DMS114 treated with DMSO at 0.1 percent for 48 hours (cell line): ENCODE data around the gene CAPN11.
"Not testable (repeated sequence)": the region's sequence is repeated elsewhere in the genome, so short reads cannot be mapped to it uniquely, and the experiment has no call there.

Source experiments
- DNase-seq: peaks from one replicate; lab custom pipeline; 2025; ENCODE audit not compliant: unreplicated experiment; lab: John Stamatoyannopoulos, UW

Gene CAPN11

DNA sequence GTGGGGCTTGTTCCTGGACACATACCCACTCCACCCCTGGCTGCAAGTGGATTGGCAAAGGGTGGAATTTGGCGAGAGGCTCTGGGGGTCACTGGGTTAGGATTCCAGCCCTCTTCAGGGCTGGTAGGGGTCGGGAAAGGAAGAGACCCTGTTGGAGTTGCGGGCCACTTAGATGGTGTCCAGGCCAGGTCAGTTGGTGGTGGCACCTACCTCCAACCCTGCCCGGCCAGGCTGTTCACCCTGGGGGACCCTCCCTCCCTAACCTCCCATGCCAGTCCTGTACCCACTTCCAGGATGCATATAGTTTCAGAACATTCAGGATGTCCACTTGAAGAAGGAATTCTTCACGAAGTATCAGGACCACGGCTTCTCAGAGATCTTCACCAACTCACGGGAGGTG, 21.0 kb downstream of the CAPN11 start:
- no peak for DNase-seq

- no peak for DNase-seq
Measured at GRCh38 chr6:44180406-44180805, 21.8 kb downstream of the CAPN11 start.

DNA sequence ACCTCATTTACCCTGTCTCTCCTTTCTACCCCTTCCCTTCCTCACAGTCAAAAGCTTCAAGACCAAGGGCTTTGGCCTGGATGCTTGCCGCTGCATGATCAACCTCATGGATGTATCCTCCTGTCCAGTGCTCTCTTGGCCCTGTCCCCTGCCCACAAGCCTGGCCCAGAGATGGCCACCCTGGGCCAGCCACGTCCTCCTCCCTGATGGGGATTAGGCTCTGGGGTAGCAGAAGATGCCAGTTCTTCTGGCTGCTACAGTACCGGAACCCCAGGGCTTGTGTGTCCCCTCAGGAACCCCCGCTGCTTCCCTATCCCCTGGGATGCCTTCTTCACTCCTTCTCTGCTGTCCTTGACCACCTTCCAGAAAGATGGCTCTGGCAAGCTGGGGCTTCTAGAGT, 22.3 kb downstream of the CAPN11 start:
- DNase-seq, result no peak

DNA sequence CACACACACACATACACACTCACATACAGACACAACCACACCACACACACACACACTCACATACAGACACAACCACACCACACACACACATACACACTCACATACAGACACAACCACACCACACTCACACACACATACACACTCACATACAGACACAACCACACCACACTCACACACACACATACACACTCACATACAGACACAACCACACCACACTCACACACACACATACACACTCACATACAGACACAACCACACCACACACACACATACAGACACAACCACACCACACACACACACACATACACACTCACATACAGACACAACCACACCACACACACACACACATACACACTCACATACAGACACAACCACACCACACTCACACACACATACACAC, 23.2 kb downstream of the CAPN11 start:
- not testable (repeated sequence) for DNase-seq

GRCh38 chr6:44182911-44183390, 24.3 kb downstream of the CAPN11 start:
- no peak for DNase-seq

GRCh38 chr6:44183783-44184182, 25.2 kb downstream of the CAPN11 start:
- DNase-seq, result no peak

GRCh38 chr6:44185356-44185755, 26.7 kb downstream of the CAPN11 start:
- not testable (repeated sequence) for DNase-seq

DNA sequence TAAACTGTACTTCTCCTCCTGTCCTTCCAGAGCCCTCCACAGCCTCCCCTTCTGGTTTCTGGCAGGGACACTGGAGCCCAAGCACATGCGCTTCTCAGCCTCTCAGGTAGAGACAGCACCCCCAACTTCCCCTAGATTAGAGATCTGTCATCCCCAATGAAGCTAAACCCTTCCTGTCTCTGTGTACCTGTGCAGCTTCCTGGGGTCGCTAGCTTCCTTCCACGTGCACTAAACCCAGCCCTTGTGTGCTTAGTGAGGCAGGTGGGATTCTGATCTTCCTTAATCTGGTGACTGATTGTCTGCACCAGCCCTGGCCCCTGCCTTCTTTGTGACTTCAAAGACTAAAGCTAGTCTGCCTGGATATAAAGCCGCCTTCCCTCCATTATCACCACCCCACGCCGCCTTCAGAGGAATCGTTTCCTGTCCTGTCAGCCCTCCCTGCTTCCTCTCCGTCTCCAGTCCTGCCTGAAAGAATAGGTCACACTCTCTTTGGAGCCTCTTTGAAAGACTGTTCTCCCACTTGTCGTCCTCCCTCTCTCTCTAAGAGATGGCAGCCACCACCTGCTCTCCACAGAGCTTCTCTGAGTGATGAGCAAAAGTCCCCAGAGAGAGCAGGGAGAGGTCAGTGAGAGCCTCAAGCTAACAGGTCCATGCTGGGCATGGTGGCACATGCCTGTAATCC, 27.5 kb downstream of the CAPN11 start:
- no peak for DNase-seq

DNA sequence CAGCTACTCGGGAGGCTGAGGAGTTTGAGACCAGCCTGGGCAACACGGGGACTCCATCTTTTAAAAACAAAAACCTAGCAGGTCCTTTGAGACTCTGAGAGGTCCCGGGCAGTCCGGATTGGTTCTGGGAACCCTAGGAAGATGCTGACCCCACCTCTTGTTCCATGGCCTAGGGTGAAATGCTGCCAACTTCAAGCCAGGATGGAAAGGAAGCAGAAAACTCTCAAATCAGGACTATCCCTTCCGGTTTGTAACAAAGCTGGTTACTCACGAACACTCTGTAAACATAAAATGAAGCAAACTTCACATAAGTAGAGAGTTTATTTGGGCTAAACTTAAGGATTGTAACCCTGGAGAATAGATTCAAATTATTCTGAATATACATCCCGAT, 28.0 kb downstream of the CAPN11 start:
- DNase-seq, result no peak

DNA sequence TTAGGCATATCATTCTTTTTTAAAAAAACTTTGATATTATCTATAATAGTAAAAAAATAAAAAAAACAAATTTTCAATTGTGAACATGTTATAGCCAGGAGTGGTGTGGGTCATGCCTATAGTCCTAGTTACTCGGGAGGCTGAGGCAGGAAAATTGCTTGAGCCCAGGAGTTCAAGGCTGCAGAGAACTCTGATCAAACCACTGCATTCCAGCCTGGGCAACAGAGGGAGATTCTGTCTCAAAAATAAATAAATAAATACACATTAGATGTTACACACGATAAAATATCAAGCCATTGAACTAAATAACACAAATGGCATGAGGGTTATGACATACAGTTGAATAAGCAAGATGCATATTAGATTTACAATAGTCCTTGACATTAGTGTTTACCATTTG, 30.2 kb downstream of the CAPN11 start:
- no peak for DNase-seq

GRCh38 chr6:44189257-44189656, 30.6 kb downstream of the CAPN11 start:
- no peak for DNase-seq

GRCh38 chr6:44190715-44191114, 32.1 kb downstream of the CAPN11 start:
- no peak for DNase-seq

DNA sequence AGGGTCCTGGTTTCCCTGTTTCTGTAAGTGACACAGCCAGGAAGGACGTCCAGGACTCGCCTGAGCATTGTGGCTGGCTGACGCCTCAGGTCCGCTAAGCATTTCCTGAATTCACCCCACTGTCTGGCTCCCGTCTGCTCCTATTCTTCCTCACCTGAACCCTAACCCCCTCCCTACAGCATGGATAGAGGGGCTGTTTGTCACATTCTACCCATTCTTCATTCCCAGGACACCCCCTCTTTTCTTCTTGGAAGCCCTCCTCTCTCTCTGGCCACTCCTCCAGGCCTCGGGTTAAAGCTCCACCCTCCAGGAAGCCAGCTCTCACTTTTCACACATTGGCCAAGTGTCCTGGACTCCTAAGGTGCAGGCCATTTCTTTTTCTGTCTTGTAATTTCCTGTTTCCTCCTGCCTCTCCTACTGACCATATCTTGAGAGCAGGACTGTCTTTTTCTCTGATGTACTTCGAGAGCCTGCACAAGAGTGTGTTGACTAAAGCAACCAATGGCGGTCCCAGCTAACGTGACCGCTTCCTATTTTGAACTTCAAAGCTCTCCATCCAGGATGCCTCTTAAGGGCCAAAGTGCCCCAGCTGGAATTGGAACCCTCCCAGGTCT, 33.9 kb downstream of the CAPN11 start:
- DNase-seq, result no peak

- no peak for DNase-seq
Measured at GRCh38 chr6:44193307-44193910, 34.8 kb downstream of the CAPN11 start.

DNA sequence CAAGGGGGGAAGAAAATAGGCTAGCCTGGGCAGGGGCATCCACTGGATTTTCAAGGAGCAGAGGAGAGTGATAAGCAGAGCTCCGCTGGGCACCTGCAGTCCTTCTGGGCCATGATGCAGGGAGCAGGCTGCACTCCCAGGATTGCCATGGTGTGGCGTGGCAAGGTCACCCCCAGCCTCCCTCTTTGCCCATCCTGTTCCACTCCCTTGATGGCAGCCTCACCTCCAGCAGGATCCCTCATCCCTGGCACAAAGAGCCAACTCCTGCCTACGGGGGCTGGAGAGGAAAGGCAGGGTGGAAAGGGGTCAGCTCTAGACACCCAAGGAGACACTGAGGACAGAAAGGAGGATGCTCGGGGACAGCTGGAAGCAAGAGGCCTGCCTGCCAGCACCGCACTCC, 35.7 kb downstream of the CAPN11 start:
- DNase-seq, result no peak

- DNase-seq, result not testable (repeated sequence)
Measured at GRCh38 chr6:44196351-44196750, 37.7 kb downstream of the CAPN11 start.

DNA sequence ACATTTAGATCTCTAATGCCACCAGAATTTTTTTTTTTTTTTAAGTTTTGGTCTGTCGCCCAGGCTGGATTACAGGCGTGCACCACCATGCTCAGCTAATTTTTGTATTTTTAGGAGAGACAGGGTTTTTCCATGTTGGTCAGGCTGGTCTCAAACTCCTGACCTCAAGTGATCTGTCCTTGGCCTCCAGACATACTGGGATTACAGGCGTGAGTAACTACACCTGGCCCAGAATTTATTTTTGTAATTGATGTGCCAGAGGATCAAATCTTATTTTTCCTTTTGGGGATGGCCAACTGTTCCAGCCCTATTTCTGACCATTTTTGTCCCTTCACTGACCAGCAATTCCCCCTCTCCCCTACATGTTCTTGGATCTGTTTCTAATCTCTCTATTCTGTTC, 40.1 kb downstream of the CAPN11 start:
- DNase-seq, result no peak

- DNase-seq, result no peak
Measured at GRCh38 chr6:44199883-44200282, 41.3 kb downstream of the CAPN11 start.

GRCh38 chr6:44201200-44201599, 42.6 kb downstream of the CAPN11 start:
- no peak for DNase-seq

- DNase-seq, result no peak
Measured at GRCh38 chr6:44201638-44202303, 43.2 kb downstream of the CAPN11 start.

GRCh38 chr6:44202332-44202971, 43.8 kb downstream of the CAPN11 start:
- DNase-seq, result no peak
